Activated naive CD8-positive, alpha-beta T cell treated with anti-CD3 and anti-CD28 coated beads, Interleukin-2, amount 50 U/mL, for 24 hours (primary cell): ENCODE measurements around the gene MS4A2.
"Not testable (repeated sequence)": the region's sequence is repeated elsewhere in the genome, so short reads cannot be mapped to it uniquely, and the experiment has no call there.

Experiments used
- ATAC-seq: fragments of 150-1000 bp; cut with Tn5 transposase; one replicate; pipeline ENCODE4 v1.10.0; 2021
- DNase-seq: peaks from one replicate; pipeline ENCODE4 v3.0.0; 2021
- H3K27ac Mint-ChIP-seq: one replicate; pipeline ENCODE4 v1.8.0; 2021; ENCODE audit warnings: mild to moderate bottlenecking, mixed read lengths
- H3K27me3 Mint-ChIP-seq: one replicate; pipeline ENCODE4 v1.8.0; 2021; ENCODE audit warnings: mixed read lengths
- H3K36me3 Mint-ChIP-seq: one replicate; pipeline ENCODE4 v1.8.0; 2021; ENCODE audit warnings: low read depth, mixed read lengths
- H3K4me1 Mint-ChIP-seq: one replicate; pipeline ENCODE4 v1.8.0; 2021; ENCODE audit warnings: mixed read lengths
- H3K4me3 Mint-ChIP-seq: one replicate; pipeline ENCODE4 v1.8.0; 2021; ENCODE audit warnings: mild to moderate bottlenecking, moderate library complexity, mixed read lengths
- H3K9me3 Mint-ChIP-seq: one replicate; pipeline ENCODE4 v1.8.0; 2021; ENCODE audit warnings: mixed read lengths

The MS4A2 gene

DNA sequence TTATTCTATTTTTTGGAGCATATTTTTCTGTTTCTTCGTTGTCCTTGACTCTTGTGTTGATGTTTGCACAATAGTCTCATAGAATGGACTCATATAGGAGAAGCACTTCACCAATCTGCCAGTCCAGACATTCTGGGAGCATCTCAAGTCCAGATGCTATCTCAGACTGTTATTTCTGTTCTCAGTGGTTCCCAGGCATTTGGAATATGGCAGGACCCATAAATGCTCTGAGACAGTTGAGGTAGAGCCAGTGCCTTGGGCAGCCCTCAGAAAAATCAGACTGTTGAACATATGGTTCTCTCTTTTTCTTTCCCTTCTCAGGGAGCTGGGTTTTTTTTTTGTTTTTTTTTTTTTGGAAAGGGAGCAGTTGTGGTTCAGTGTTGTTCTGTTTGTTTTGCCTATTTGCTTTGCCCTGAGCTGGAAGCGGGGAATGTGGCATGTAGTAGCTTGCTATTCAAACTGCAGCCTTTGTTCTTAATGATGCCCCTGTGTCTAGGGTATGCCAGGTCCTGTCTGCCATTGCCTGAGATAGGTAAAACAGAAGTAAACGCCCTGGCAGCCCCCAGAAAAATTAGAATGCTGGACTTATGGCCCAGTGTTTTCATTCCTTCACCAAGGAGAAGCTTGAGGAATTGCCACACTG lies 3.7 kb upstream of the MS4A2 start:
- H3K4me1 Mint-ChIP-seq = no peaks in the 10 kb centered on the region
- peaks cover 4% of the 10 kb centered on the region for H3K9me3 Mint-ChIP-seq
- no peak overlapping the region for H3K27ac Mint-ChIP-seq
- ATAC-seq = no peak
- no peak overlapping the region for H3K4me3 Mint-ChIP-seq
- no peaks in the 10 kb centered on the region for H3K36me3 Mint-ChIP-seq
- H3K27me3 Mint-ChIP-seq = peaks cover 23% of the 10 kb centered on the region
- DNase-seq = no peak

DNA sequence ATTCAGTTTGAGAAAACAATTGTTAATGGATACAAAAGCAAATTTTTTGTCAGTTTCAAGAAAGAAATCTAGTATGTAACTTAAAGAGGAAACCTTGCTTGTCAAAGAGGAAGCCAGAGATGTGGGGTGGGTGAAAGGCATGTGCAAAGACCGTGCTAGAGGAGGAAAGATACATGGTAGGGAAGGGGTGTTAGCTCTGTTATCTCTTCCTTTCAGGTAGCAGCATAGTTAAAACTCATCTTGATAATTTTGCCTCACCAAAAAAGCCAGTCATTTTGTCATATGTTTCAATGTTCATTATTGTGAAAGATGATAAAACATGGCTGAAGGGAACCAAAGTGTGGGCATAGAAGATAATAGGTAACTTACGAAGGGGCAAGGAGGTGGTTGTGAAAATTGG lies 2.6 kb upstream of the MS4A2 start:
- Mint-ChIP-seq H3K9me3 (no peaks in the 10 kb centered on the region), H3K4me1 (no peaks in the 10 kb centered on the region), H3K36me3 (no peaks in the 10 kb centered on the region), H3K27ac (no peak overlapping the region), H3K4me3 (no peak overlapping the region), H3K27me3 (peaks cover 23% of the 10 kb centered on the region)
- DNase-seq (no peak), ATAC-seq (no peak)

GRCh38 chr11:60087239-60087638 lies 1.2 kb upstream of the MS4A2 start:
- H3K27me3 Mint-ChIP-seq = peaks cover 23% of the 10 kb centered on the region
- no peaks in the 10 kb centered on the region for H3K36me3 Mint-ChIP-seq
- DNase-seq (no peak), ATAC-seq (no peak)
- no peak overlapping the region for H3K27ac Mint-ChIP-seq
- no peaks in the 10 kb centered on the region for H3K4me1 Mint-ChIP-seq
- H3K4me3 Mint-ChIP-seq = no peak overlapping the region
- no peaks in the 10 kb centered on the region for H3K9me3 Mint-ChIP-seq

- H3K4me3 Mint-ChIP-seq = no peak overlapping the region
- H3K4me1 Mint-ChIP-seq = no peaks in the 10 kb centered on the region
- no peak overlapping the region for H3K27ac Mint-ChIP-seq
- ATAC-seq = no peak
- H3K27me3 Mint-ChIP-seq = no peaks in the 10 kb centered on the region
- no peaks in the 10 kb centered on the region for H3K36me3 Mint-ChIP-seq
- no peaks in the 10 kb centered on the region for H3K9me3 Mint-ChIP-seq
- no peak for DNase-seq
Measured at GRCh38 chr11:60095477-60096120, 7.1 kb downstream of the MS4A2 start.

DNA sequence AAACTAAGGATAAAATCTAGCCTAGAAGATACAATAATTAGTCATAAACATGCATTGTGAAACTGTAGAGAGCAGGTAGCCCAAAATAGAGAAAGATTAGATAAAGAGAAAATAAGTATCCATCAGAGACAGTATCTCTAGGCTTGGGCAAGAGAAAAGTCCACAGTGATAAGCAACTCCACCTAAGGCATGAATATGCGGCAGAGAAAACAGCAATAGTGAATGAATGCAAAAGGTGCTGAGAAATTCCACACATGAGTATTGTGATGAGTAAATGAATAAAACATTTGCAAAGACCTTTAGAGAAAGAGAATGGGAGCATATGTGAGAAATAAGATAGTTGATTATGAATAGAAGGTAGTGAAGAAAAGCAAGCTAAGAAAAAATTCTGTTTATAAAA lies 8.7 kb downstream of the MS4A2 start:
- no peaks in the 10 kb centered on the region for H3K9me3 Mint-ChIP-seq
- H3K4me3 Mint-ChIP-seq = no peak overlapping the region
- H3K4me1 Mint-ChIP-seq = no peaks in the 10 kb centered on the region
- no peak for ATAC-seq
- no peak for DNase-seq
- H3K27me3 Mint-ChIP-seq = no peaks in the 10 kb centered on the region
- H3K27ac Mint-ChIP-seq = no peak overlapping the region
- no peaks in the 10 kb centered on the region for H3K36me3 Mint-ChIP-seq

DNA sequence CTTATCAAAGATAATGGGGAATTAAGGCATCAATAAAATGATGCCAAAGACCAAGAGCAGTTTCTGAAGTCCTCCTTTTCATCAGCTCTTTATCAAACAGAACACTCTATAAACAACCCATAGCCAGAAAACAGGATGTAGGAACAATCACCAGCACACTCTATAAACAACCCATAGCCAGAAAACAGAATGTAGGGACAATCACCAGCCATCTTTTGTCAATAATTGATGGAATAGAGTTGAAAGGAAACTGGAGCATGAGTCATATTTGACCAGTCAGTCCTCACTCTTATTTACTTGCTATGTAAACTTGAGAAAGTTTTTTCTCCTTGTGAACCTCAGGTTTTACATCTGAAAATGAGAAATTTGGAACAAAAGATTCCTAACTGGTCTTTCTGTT lies 10.0 kb downstream of the MS4A2 start:
- DNase-seq = no peak
- H3K4me3 Mint-ChIP-seq = no peak overlapping the region
- no peaks in the 10 kb centered on the region for H3K36me3 Mint-ChIP-seq
- H3K27me3 Mint-ChIP-seq = no peaks in the 10 kb centered on the region
- no peak overlapping the region for H3K27ac Mint-ChIP-seq
- no peaks in the 10 kb centered on the region for H3K9me3 Mint-ChIP-seq
- ATAC-seq = no peak
- no peaks in the 10 kb centered on the region for H3K4me1 Mint-ChIP-seq

GRCh38 chr11:60100516-60100915 lies 12.1 kb downstream of the MS4A2 start:
- Mint-ChIP-seq H3K4me1 (no peaks in the 10 kb centered on the region), H3K9me3 (no peaks in the 10 kb centered on the region), H3K27me3 (no peaks in the 10 kb centered on the region), H3K4me3 (no peak overlapping the region), H3K27ac (no peak overlapping the region), H3K36me3 (no peaks in the 10 kb centered on the region)
- DNase-seq = no peak
- no peak for ATAC-seq

- not testable (repeated sequence) for H3K27ac Mint-ChIP-seq, H3K4me3 Mint-ChIP-seq, DNase-seq, H3K4me1 Mint-ChIP-seq, H3K9me3 Mint-ChIP-seq, H3K36me3 Mint-ChIP-seq, H3K27me3 Mint-ChIP-seq, ATAC-seq
Measured at GRCh38 chr11:60101368-60101767, 12.9 kb downstream of the MS4A2 start.

DNA sequence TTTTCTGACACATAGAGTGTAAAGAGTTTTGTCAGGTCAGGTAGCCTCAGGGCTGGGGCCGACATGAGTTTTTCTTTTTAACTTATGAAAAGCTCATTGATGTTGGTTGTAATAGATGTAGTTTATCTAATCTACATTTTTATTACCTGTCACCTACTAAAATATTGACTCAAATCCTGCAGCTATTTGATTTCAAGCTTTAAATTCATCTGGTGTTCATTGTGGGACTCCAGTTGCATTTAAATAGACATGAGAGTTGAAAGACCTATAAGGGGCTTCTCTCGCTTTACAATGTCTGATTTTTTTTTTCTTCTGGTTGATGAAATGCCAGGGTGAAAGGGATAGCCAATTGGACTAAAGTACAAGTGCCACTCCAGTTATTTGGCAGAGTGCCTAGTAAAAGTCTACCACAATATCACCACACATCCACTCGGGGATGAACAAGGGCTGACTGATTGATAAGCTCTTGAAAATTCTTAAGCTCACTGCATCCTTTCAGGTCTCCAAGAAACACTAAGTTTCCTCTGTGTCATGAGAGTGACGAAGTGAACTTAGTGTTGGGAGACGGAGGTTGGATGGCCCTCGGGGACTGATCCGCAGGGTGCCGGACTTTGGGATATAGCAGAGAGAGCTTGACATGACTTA lies 16.1 kb downstream of the MS4A2 start:
- not testable (repeated sequence) for ATAC-seq, H3K36me3 Mint-ChIP-seq, H3K9me3 Mint-ChIP-seq, H3K27ac Mint-ChIP-seq, H3K4me1 Mint-ChIP-seq, H3K27me3 Mint-ChIP-seq, DNase-seq, H3K4me3 Mint-ChIP-seq

- not testable (repeated sequence) for H3K9me3 Mint-ChIP-seq, H3K27ac Mint-ChIP-seq, ATAC-seq, H3K4me1 Mint-ChIP-seq, DNase-seq, H3K27me3 Mint-ChIP-seq, H3K36me3 Mint-ChIP-seq, H3K4me3 Mint-ChIP-seq
Measured at GRCh38 chr11:60108631-60109030, 20.2 kb downstream of the MS4A2 start.

GRCh38 chr11:60111793-60112192 lies 23.3 kb downstream of the MS4A2 start:
- Mint-ChIP-seq H3K27ac (no peak overlapping the region), H3K36me3 (no peaks in the 10 kb centered on the region), H3K4me3 (no peak overlapping the region), H3K9me3 (no peaks in the 10 kb centered on the region), H3K4me1 (no peaks in the 10 kb centered on the region), H3K27me3 (peaks cover 3% of the 10 kb centered on the region)
- DNase-seq (no peak), ATAC-seq (no peak)

GRCh38 chr11:60116996-60117790 lies 28.7 kb downstream of the MS4A2 start:
- Mint-ChIP-seq H3K4me3 (no peak overlapping the region), H3K9me3 (no peaks in the 10 kb centered on the region), H3K36me3 (no peaks in the 10 kb centered on the region), H3K27me3 (peaks cover 5% of the 10 kb centered on the region), H3K4me1 (no peaks in the 10 kb centered on the region), H3K27ac (no peak overlapping the region)
- ATAC-seq = no peak
- no peak for DNase-seq

GRCh38 chr11:60118338-60118737 lies 29.9 kb downstream of the MS4A2 start:
- Mint-ChIP-seq H3K27ac (no peak overlapping the region), H3K9me3 (no peaks in the 10 kb centered on the region), H3K27me3 (peaks cover 11% of the 10 kb centered on the region), H3K4me1 (no peaks in the 10 kb centered on the region), H3K36me3 (no peaks in the 10 kb centered on the region), H3K4me3 (no peak overlapping the region)
- ATAC-seq (no peak), DNase-seq (no peak)

GRCh38 chr11:60119710-60120109 lies 31.2 kb downstream of the MS4A2 start:
- Mint-ChIP-seq H3K4me1 (peaks cover 3% of the 10 kb centered on the region), H3K27me3 (peaks cover 8% of the 10 kb centered on the region), H3K27ac (no peak overlapping the region), H3K9me3 (no peaks in the 10 kb centered on the region), H3K36me3 (no peaks in the 10 kb centered on the region), H3K4me3 (no peak overlapping the region)
- no peak for DNase-seq
- no peak for ATAC-seq

DNA sequence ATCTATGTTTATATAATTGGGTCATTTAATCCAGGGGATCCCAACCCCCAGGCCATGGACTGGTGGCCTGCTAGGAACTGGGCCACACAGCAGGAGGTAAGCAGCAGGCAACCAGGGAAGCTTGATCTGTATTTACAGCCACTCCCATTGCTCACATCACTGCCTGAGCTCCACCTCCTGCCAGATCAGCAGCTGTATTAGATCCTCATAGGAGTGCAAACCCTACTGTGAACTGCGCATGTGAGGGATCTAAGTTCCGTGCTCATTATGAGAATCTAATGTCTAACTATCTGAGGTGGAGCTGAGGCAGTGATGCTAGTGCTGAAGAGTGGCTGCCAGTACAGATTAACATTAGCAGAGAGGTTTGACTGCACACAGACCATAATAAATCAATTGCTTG lies 32.8 kb downstream of the MS4A2 start:
- no peak overlapping the region for H3K4me3 Mint-ChIP-seq
- ATAC-seq (no peak), DNase-seq (no peak)
- no peaks in the 10 kb centered on the region for H3K9me3 Mint-ChIP-seq
- no peaks in the 10 kb centered on the region for H3K36me3 Mint-ChIP-seq
- H3K4me1 Mint-ChIP-seq = peaks cover 3% of the 10 kb centered on the region
- no peak overlapping the region for H3K27ac Mint-ChIP-seq
- H3K27me3 Mint-ChIP-seq = peaks cover 11% of the 10 kb centered on the region
